Large intestine (tissue), 3 donors: Measurements from ENCODE around the gene RNF227. TPM values are rescaled to one million over a fixed set of nuclear protein-coding genes. Genes with fewer than 3 reads are reported as not detected.

Experiments used
- DNase-seq, 2 donors: peaks; one replicate each; pipeline versions ENCODE4 v3.0.0 to v3.0.0-alpha.2; 2013
- H3K27ac ChIP-seq: one replicate; pipeline ENCODE4 v1.5.1; 2013; ENCODE audit warnings: low read length
- H3K27me3 ChIP-seq: 2 replicates; pipeline ENCODE4 v1.6.1; 2013; ENCODE audit warnings: low read length; ENCODE audit not compliant: control insufficient read depth, insufficient read depth
- H3K36me3 ChIP-seq: 2 replicates; pipeline ENCODE4 v1.6.1; 2013; ENCODE audit warnings: low read length; ENCODE audit not compliant: control insufficient read depth, insufficient read depth
- H3K4me1 ChIP-seq: one replicate; pipeline ENCODE4 v1.6.1; 2013; ENCODE audit warnings: low read length; ENCODE audit not compliant: control insufficient read depth, insufficient read depth
- H3K4me3 ChIP-seq: one replicate; pipeline ENCODE4 v1.5.1; 2013; ENCODE audit warnings: low read length
- H3K9me3 ChIP-seq: one replicate; pipeline ENCODE4 v1.6.1; 2013; ENCODE audit warnings: mild to moderate bottlenecking, low read depth, low read length, moderate library complexity; ENCODE audit not compliant: control insufficient read depth
- WGBS: methylation state at CpG from one replicate; pipeline ENCODE4 v1.1.5; 2013; ENCODE audit warnings: low lambda C conversion rate; ENCODE audit not compliant: insufficient coverage; 5-methylcytosine and 5-hydroxymethylcytosine counted together
- polyA plus RNA-seq: library from polyadenylated mRNA; unstranded; fragments of 120-200 nt; gene quantifications from one replicate; pipeline ENCODE4 v1.2.1, GENCODE V29; 2013

RNF227 gene
- polyA plus RNA-seq, 1 donor = 3.7 TPM

DNA sequence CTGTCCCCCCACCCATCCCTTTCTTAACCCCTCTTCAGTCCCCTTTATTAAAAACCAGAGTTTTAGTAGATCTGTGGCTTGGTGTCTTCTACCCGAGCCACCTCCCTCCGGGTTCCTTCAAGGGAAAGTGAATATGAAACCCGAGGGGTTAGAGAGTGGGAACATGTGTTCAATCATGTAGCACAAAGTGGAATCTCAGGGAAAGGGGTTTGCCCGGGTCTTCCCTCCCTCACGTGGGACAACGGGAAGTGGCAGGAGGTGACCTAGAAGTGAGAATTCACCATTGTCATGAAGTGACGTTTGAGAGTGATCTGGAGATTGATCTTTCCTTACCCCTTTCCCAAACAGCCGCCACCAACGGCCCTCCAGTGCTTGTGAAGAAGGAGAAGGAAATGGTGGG is 5.0 kb downstream of the RNF227 start:
- WGBS = no CpG with 5 or more reads among the region's 9 CpGs
- Histone ChIP-seq H3K36me3 (peaks cover 61% of the 10 kb centered on the region), H3K9me3 (peaks cover 1% of the 10 kb centered on the region), H3K27me3 (no peaks in the 10 kb centered on the region), H3K4me1 (peaks cover 11% of the 10 kb centered on the region), H3K27ac (no peak overlapping the region), H3K4me3 (no peak overlapping the region)
- no peak for DNase-seq

DNA sequence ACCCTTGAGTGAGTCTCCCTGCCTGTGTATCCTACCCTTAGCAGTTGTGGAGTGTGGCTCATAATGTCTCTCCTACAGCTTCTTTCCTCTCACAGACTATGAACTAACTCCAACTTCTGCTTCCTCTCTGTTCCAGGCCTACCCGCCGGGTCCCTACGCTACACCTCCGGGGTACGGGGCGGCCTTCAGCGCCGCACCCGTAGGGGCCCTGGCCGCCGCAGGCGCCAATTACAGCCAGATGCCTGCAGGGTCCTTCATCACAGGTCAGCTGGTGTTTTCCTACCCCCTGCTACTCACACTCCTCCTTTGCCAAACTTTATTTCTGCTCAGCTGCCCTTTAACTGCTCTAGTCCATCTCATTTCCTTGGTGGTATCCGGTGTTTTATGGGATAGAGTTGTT is 5.4 kb downstream of the RNF227 start:
- peaks cover 9% of the 10 kb centered on the region for H3K4me1 ChIP-seq
- no peaks in the 10 kb centered on the region for H3K27me3 ChIP-seq
- no peak for DNase-seq
- H3K9me3 ChIP-seq = no peaks in the 10 kb centered on the region
- peaks cover 65% of the 10 kb centered on the region for H3K36me3 ChIP-seq
- no CpG with 5 or more reads among the region's 13 CpGs for WGBS
- no peak overlapping the region for H3K27ac ChIP-seq
- no peak overlapping the region for H3K4me3 ChIP-seq

DNA sequence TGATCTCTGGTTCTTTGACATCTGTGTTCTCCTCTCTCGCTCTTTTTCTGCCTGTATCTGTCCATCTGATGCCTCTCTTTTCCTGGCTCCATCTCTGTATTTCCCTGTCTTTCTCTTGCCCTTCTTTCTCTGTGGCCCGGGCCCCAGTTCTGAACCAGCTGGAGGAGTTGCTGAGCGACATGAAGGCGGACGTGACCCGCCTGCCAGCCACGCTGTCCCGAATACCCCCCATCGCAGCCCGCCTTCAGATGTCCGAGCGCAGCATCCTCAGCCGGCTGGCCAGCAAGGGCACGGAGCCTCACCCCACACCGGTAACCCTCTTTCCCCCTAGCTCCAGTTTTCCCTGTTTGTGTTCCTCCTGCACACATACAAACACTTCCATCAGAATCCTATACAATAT is 5.8 kb downstream of the RNF227 start:
- H3K36me3 ChIP-seq = peaks cover 69% of the 10 kb centered on the region
- H3K27ac ChIP-seq = no peak overlapping the region
- H3K9me3 ChIP-seq = no peaks in the 10 kb centered on the region
- no peak for DNase-seq
- H3K4me1 ChIP-seq = peaks cover 7% of the 10 kb centered on the region
- H3K27me3 ChIP-seq = no peaks in the 10 kb centered on the region
- H3K4me3 ChIP-seq = no peak overlapping the region
- 100% methylated on average over 1 of the region's 15 CpGs for WGBS

DNA sequence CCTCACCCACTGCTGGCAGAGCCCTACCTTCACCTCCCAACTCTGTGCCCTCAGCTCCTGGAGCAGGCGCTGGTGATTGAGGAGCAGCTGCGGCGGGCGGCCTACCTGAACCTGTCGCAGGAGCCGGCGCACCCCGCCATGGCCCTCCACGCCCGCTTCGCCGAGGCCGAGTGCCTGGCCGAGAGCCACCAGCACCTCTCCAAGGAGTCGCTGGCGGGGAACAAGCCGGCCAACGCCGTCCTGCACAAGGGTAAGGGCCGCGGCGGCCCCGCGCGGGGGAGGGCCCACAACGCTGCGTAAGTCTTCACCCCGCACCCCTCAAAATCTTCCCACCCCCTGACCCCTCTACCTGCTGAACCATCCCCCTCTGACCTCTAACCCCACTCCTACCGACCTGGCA is 7.0 kb downstream of the RNF227 start:
- no CpG with 5 or more reads among the region's 29 CpGs for WGBS
- Histone ChIP-seq H3K27me3 (no peaks in the 10 kb centered on the region), H3K27ac (no peak overlapping the region), H3K9me3 (no peaks in the 10 kb centered on the region), H3K36me3 (peaks cover 81% of the 10 kb centered on the region), H3K4me1 (no peaks in the 10 kb centered on the region), H3K4me3 (no peak overlapping the region)
- DNase-seq = no peak

DNA sequence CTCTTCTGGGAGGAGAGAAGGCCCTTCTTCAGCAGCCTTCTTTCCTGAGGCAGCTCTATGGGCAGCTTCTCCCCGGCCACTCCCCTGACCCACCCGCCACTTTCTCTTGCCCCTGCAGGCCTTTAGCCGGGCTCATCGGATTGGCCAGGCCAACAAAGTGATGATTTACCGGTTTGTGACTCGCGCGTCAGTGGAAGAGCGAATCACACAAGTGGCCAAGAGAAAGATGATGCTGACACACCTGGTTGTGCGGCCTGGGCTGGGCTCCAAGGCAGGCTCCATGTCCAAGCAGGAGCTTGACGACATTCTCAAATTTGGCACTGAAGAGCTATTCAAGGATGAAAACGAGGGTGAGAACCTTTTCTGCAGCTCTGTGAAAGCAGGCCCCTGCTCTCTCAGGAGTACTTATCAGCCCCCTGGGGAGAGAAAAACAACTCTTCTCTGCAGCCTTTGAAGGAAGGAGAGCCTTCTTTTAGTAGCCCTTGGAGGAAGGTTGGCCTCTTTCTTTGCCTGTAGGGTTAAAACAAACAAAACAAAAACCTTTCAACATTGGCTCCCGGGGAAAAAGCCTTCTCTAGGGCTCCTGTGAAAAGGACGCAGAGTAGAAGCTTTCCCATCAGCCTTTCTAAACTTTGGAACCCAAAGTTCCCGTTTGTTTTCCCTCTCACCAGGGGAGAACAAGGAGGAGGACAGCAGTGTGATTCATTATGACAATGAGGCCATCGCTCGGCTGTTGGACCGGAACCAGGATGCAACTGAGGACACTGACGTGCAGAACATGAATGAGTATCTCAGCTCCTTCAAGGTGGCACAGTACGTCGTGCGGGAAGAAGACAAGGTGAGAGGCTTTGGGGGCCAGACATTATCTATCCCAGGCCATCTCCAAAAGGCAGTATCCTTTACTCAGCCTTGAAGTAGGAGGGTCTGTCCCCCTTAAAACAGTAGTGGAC is 12.7 kb downstream of the RNF227 start:
- peaks cover 97% of the 10 kb centered on the region for H3K36me3 ChIP-seq
- H3K4me3 ChIP-seq = no peak overlapping the region
- no peak overlapping the region for H3K27ac ChIP-seq
- WGBS = no CpG with 5 or more reads among the region's 22 CpGs
- H3K4me1 ChIP-seq = no peaks in the 10 kb centered on the region
- DNase-seq = no peak
- no peaks in the 10 kb centered on the region for H3K27me3 ChIP-seq
- H3K9me3 ChIP-seq = no peaks in the 10 kb centered on the region

DNA sequence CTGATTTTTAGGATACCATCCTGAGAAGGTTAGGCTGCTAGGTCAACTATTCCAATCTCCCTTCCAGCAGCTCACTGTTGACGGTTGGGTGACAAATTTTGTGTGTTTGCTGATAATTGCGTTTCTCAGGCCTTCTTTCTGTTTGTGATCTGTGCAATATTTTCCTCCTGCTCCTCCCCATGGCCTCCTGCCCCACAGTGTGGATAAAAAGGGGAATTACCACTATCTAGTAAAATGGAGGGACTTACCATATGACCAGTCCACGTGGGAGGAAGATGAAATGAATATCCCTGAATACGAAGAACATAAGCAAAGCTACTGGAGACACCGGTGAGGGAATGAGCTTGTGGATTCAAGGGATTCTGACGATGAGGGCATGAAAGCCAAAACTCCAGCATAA is 18.3 kb downstream of the RNF227 start:
- WGBS = 63% methylated on average over 3 of the region's 6 CpGs
- H3K27ac ChIP-seq = no peak overlapping the region
- no peak overlapping the region for H3K4me3 ChIP-seq
- H3K36me3 ChIP-seq = peaks cover 85% of the 10 kb centered on the region
- H3K4me1 ChIP-seq = no peaks in the 10 kb centered on the region
- peak in 1 of 2 donors; percentile 50 for DNase-seq
- H3K9me3 ChIP-seq = no peaks in the 10 kb centered on the region
- no peaks in the 10 kb centered on the region for H3K27me3 ChIP-seq

DNA sequence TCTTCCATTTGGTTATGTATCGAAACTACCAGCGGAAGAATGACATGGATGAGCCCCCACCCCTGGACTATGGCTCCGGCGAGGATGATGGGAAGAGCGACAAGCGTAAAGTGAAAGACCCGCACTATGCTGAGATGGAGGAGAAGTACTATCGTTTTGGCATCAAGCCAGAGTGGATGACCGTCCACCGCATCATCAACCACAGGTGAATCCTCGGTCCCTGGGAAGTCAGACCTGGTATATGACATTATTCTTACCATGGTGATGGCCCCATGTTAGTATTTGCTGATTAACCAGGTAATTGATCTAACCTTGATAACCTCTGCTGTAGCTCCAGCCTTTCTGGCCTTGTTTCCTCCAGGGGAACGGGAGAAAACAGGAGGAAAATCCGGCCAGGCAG is 19.0 kb downstream of the RNF227 start:
- no peak for DNase-seq
- Histone ChIP-seq H3K36me3 (peaks cover 81% of the 10 kb centered on the region), H3K27ac (no peak overlapping the region), H3K4me3 (no peak overlapping the region), H3K9me3 (no peaks in the 10 kb centered on the region), H3K4me1 (no peaks in the 10 kb centered on the region), H3K27me3 (no peaks in the 10 kb centered on the region)
- WGBS = 87% methylated on average over 4 of the region's 13 CpGs

DNA sequence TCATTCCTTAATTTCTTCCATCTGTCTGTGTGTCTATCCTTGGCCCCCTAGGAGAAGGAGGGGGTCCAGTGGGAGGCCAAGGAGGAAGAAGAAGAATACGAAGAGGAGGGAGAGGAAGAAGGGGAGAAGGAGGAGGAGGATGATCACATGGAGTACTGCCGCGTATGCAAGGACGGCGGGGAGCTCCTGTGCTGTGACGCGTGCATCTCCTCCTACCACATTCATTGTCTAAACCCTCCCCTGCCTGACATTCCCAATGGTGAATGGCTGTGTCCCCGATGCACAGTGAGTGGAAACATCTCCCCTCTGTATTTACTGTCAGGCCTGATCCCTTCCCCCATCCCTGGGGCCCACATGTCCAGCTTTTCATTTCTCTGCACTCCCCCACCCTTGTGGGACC is 21.2 kb downstream of the RNF227 start:
- Histone ChIP-seq H3K4me3 (no peak overlapping the region), H3K36me3 (peaks cover 80% of the 10 kb centered on the region), H3K4me1 (peaks cover 2% of the 10 kb centered on the region), H3K27me3 (no peaks in the 10 kb centered on the region), H3K27ac (no peak overlapping the region), H3K9me3 (no peaks in the 10 kb centered on the region)
- no peak for DNase-seq
- WGBS = no CpG with 5 or more reads among the region's 8 CpGs

DNA sequence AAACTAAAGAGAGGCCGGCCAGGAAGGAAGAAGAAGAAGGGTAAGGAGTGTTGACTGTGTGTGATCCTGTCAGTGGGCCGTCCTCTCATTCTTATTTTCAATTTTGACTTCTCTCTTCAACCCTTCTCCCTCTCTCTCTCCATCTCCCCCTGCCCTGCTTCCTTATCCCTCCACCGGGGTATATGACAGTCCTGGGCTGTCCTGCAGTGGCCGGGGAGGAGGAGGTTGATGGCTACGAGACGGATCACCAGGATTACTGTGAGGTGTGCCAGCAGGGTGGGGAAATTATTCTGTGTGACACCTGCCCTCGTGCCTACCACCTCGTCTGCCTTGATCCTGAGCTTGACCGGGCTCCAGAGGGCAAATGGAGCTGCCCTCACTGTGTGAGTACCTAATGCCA is 21.9 kb downstream of the RNF227 start:
- Histone ChIP-seq H3K4me1 (peaks cover 8% of the 10 kb centered on the region), H3K4me3 (no peak overlapping the region), H3K36me3 (peaks cover 74% of the 10 kb centered on the region), H3K27ac (no peak overlapping the region), H3K27me3 (no peaks in the 10 kb centered on the region), H3K9me3 (no peaks in the 10 kb centered on the region)
- DNase-seq = no peak
- no CpG with 5 or more reads among the region's 9 CpGs for WGBS

DNA sequence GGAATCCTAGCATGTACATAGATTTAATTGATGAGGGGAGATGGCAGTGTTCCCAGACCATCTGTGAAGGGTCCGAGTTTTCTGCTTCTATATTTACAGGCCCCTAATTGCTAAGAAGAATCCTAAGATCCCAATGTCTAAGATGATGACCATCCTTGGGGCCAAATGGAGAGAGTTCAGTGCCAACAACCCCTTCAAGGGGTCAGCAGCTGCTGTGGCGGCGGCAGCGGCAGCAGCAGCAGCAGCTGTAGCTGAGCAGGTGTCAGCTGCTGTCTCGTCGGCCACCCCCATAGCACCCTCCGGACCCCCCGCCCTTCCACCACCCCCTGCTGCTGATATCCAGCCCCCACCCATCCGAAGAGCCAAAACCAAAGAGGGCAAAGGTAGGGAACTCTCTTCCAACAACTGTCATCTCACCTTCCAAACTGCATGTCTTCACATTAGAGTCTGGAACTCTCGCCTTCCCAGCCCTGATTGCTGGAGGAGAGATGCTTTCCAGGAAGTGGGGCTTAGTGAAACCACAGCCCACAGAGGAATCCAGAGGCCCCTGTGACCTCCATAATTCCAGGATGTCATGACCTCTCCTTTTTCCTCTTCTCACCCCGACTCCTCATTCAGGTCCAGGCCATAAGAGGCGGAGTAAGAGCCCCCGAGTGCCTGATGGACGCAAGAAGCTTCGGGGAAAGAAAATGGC is 22.8 kb downstream of the RNF227 start:
- no peaks in the 10 kb centered on the region for H3K27me3 ChIP-seq
- H3K27ac ChIP-seq = no peak overlapping the region
- H3K9me3 ChIP-seq = no peaks in the 10 kb centered on the region
- DNase-seq = no peak
- H3K4me1 ChIP-seq = peaks cover 17% of the 10 kb centered on the region
- no peak overlapping the region for H3K4me3 ChIP-seq
- H3K36me3 ChIP-seq = peaks cover 65% of the 10 kb centered on the region
- WGBS = 90% methylated on average over 3 of the region's 15 CpGs
